Lung (tissue), 12 donors: ENCODE results near the gene ATP2A2. TPM values are rescaled to one million over a fixed set of nuclear protein-coding genes. Genes with fewer than 3 reads are reported as not detected.

ENCODE experiments used
- ATAC-seq: fragments of 200-7000 bp; cut with Tn5 transposase; one replicate; pipeline ENCODE4 v1.9.1; 2020; ENCODE audit warnings: moderate number of reproducible peaks; ENCODE audit not compliant: insufficient read depth, low FRiP score
- DNase-seq, 3 donors: peaks; one replicate each; pipeline ENCODE4 v3.0.0-alpha.2; 2013 to 2017
- H3K27ac ChIP-seq, 2 donors: one replicate each; pipeline ENCODE4 v1.5.1; 2013; ENCODE audit warnings: mild to moderate bottlenecking in 2 of 2, moderate library complexity in 2 of 2, control low read depth in 1 of 2, inconsistent platforms in 1 of 2, low read depth in 1 of 2, low read length in 1 of 2
- H3K27me3 ChIP-seq, 3 donors: one replicate each; pipeline ENCODE4 v1.5.1; 2013; ENCODE audit warnings: low read length in 2 of 3; ENCODE audit not compliant: control insufficient read depth in 3 of 3, insufficient read depth in 3 of 3
- H3K36me3 ChIP-seq, 4 donors: one replicate each; pipeline ENCODE4 v1.5.1; 2013; ENCODE audit warnings: low read length in 4 of 4, mild to moderate bottlenecking in 1 of 4, moderate library complexity in 1 of 4; ENCODE audit not compliant: control insufficient read depth in 4 of 4, insufficient read depth in 4 of 4
- H3K4me1 ChIP-seq, 5 donors: one replicate each; pipeline ENCODE4 v1.5.1; 2013; ENCODE audit warnings: low read length in 5 of 5, mild to moderate bottlenecking in 2 of 5, moderate library complexity in 1 of 5; ENCODE audit not compliant: control insufficient read depth in 5 of 5, insufficient read depth in 5 of 5
- H3K4me3 ChIP-seq: one replicate; pipeline ENCODE4 v1.5.1; 2013; ENCODE audit warnings: mild to moderate bottlenecking, control low read depth, moderate library complexity
- H3K9ac ChIP-seq, 2 donors: one replicate each; pipeline ENCODE4 v1.5.1; 2013; ENCODE audit warnings: low read length in 2 of 2, control low read depth in 1 of 2; ENCODE audit not compliant: insufficient read depth in 1 of 2
- H3K9me3 ChIP-seq, 4 donors: one replicate each; pipeline ENCODE4 v1.5.1; 2013; ENCODE audit warnings: low read length in 3 of 4, mild to moderate bottlenecking in 1 of 4, moderate library complexity in 1 of 4; ENCODE audit not compliant: control insufficient read depth in 4 of 4, insufficient read depth in 3 of 4
- CTCF ChIP-seq: IDR thresholded peaks from 2 replicates; pipeline ENCODE4 v1.5.1; 2012; ENCODE audit warnings: mild to moderate bottlenecking; ENCODE audit errors: control extremely low read depth, extremely low read depth
- WGBS, 2 donors: extraction: QIAGEN DNeasy Blood & Tissue Kit; methylation state at CpG; one replicate each; pipeline ENCODE4 v1.1.7; 2013; 5-methylcytosine and 5-hydroxymethylcytosine counted together
- polyA plus RNA-seq, 2 donors: library from polyadenylated mRNA; stranded (reverse); fragments of 200-250 nt; gene quantifications; one replicate each; pipeline ENCODE4 v1.2.1, GENCODE V29; 2013
- total RNA-seq, 2 donors: library from RNA; depleted of rRNA in 1 of 2; stranded (reverse); fragments of >200 nt in 1 of 2; gene quantifications; one replicate each; pipeline ENCODE4 v1.2.1, GENCODE V29; 2014 to 2021
- donor health status: control.
- donor health status: control.
- donor health status: Bipolar disorder and iron deficiency.
- donor health status: healthy.
- donor health status: DM: yes; HTN: yes; CAD: no.

Gene ATP2A2
- total and polyA plus RNA-seq, 4 donors: 34.1 to 240 (median 136) TPM

DNA sequence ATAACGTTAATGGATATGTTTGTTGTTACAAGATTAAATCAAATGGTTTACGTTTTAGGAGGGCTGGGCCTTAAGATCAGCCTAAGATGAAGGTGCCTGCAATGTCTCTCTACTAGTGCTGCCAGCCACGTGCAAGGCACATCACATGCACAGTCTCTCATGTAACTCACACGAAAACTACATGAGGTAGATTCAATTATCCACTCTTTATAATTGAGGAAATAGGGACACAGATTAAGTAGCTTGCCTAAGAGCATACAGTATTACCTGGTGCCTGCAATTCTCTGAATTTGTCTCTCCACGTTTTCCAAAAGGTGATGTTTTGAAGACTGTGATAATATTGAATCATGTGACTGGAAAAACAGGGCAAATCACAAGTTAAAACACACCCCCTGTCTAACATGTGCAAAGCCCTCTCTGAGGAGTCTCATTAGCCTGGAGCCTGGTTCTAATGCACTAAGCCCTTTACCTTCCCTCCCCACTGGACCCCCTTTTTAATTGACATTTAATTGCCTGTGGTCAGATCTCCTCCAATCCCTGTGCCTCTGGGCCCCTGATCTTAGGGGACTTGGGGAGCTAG lies 14.6 kb upstream of the ATP2A2 start:
- no peaks in the 10 kb centered on the region for H3K27me3 ChIP-seq
- H3K36me3 ChIP-seq: no peaks in the 10 kb centered on the region
- WGBS, 2 donors: 77 to 88% methylated on average over 5 of the region's 5 CpGs
- DNase-seq (no peak), ATAC-seq (no peak)
- H3K27ac ChIP-seq: peak overlapping the region in 1 of 2 donors; percentile 60
- H3K9me3 ChIP-seq: no peaks in the 10 kb centered on the region
- H3K4me1 ChIP-seq: peaks cover 2 to 20% (median 10%) of the 10 kb centered on the region in 5 donors
- TF ChIP-seq CTCF: no peak
- H3K9ac ChIP-seq: peak overlapping the region in 1 of 2 donors; percentile 35
- H3K4me3 ChIP-seq: no peak overlapping the region

DNA sequence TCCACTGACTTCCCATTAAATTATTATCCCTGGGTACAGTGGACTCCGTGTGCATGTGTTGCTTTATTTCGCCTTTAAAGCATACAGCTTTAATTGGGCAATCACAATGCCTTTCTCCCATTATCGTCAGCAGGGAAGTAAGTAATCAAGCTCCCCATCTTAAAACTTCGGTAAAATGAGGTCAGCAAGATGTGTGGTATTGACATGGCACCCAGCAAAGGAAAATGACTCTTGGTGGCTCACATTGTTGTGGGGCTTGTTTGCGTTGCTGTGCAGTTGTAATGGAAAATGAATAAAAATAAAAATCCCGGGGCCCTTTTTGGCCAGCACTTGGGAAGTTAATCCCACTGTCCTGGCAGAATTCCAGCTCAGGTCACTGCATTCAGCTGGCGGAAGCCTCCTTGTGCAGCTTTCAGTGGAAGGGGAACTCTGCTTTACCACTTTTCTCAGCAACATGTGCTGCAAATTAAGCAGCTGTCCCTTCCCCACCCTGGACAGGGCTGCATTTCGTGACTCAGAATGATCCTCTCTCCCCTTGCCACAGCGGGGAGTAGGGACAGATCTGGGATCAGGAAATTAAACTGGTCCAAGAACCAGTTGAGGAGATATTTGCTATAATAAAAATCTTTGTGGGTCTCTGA lies 13.9 kb upstream of the ATP2A2 start:
- Histone ChIP-seq H3K4me1 (peaks cover 2 to 20% (median 10%) of the 10 kb centered on the region in 5 donors), H3K27me3 (no peaks in the 10 kb centered on the region), H3K36me3 (no peaks in the 10 kb centered on the region), H3K27ac (peak overlapping the region in 1 of 2 donors; percentile 60), H3K9me3 (no peaks in the 10 kb centered on the region), H3K9ac (peak overlapping the region in 1 of 2 donors; percentile 35), H3K4me3 (no peak overlapping the region)
- ATAC-seq (no peak), DNase-seq (peak; percentile 68 to 87 (median 86))
- WGBS, 2 donors: 36 to 37% methylated on average over 9 of the region's 9 CpGs
- no peak for TF ChIP-seq CTCF

- peak overlapping the region in 1 of 2 donors; percentile 38 for H3K27ac ChIP-seq
- 49 to 70% methylated on average over 8 of the region's 8 CpGs for WGBS, 2 donors
Measured at GRCh38 chr12:110269622-110270124, 11.4 kb upstream of the ATP2A2 start.

More at GRCh38 chr12:110269622-110270124, 11.4 kb upstream of the ATP2A2 start:
- Histone ChIP-seq H3K4me3 (no peak overlapping the region), H3K36me3 (no peaks in the 10 kb centered on the region), H3K9ac (no peak overlapping the region), H3K9me3 (no peaks in the 10 kb centered on the region), H3K4me1 (peaks cover 2 to 20% (median 4%) of the 10 kb centered on the region in 5 donors), H3K27me3 (no peaks in the 10 kb centered on the region)
- TF ChIP-seq CTCF: no peak
- DNase-seq (no peak), ATAC-seq (peak; percentile 78)
